Esophagus squamous epithelium (tissue), 4 donors: ENCODE measurements around the gene GAB4.

ENCODE experiments used
- CTCF ChIP-seq, 6 experiments: fragments of 450-650 bp in 4 of 6; fragments of 200-600 bp in 2 of 6; sonication (generic) in 2 of 6; IDR thresholded peaks; one replicate each; pipeline ENCODE4 v1.5.1; 2016 to 2019; ENCODE audit warnings: antibody characterized with exemption in 6 of 6, mild to moderate bottlenecking in 4 of 6, moderate library complexity in 4 of 6
- POLR2A ChIP-seq, 4 donors: fragments of 450-650 bp; IDR thresholded peaks; one replicate each; pipeline ENCODE4 v1.6.1; 2017; ENCODE audit warnings: antibody characterized with exemption in 4 of 4, mild to moderate bottlenecking in 4 of 4, moderate library complexity in 3 of 4

DNA sequence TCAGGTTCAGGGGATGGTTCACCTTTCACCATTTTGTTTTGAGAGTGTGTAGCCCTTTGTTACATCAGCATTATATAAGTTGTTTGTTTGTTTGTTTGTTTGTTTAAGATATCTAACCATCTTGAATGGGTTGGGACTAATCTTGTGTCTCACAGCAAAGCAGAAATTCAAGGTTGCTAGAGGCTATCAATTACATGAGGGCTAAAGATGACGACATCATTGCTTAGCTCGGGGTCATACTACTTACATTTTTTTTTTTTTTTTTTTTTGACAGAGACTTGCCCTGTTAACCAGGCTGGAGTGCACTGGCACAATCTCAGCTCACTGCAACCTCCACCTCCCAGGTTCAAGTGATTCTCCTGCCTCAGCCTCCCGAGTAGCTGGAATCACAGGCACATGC lies 95.7 kb downstream of the GAB4 start:
- TF ChIP-seq POLR2A (IDR thresholded peaks at IDR 0.05) (no peak), CTCF (IDR thresholded peaks at IDR 0.05) (no peak)
